ENCODE data around the gene SLIT3.

SLIT3 gene

DNA sequence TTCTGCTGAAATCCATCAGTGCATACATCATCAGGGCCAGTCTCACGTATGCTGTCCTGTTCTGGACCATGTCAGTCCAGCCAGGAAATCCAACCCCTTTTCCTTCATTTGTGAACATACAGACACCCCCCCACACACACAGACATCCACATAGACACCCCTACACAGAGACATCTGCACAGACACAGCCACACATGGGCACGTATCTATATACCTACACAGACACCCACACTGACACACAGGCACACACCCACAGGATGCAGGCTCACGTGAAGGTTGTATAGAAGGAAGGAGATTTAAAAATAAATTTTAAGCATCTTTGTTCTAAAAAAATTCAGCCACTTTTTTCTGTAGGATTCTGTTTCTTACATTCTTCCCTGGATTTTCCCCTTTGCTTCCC, 325.6 kb downstream of the SLIT3 start:
- DNase-seq (ENCODE audit: low read depth in 1 of 2, low spot score in 1 of 2) = no peak

DNA sequence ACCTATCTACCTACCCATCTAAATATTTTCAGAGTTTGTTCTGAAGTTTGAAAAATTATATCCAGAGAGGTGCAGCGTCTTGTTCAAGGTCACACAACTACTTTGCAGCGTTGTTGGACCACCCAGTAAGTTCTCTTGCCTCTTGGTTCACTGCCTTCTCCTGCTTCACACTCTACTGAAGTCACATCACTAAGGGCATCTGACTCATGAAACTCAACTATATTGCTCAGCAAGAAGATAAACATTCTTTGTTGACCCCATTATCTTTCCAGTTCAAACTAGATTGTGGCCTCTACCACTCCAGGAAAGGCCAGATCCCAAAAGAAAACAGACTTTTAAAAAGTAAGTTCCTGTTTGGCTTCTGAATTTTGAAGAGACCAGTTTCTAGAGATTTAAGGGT, 326.9 kb downstream of the SLIT3 start:
- DNase-seq (ENCODE audit: low read depth in 1 of 2, low spot score in 1 of 2) = no peak

DNA sequence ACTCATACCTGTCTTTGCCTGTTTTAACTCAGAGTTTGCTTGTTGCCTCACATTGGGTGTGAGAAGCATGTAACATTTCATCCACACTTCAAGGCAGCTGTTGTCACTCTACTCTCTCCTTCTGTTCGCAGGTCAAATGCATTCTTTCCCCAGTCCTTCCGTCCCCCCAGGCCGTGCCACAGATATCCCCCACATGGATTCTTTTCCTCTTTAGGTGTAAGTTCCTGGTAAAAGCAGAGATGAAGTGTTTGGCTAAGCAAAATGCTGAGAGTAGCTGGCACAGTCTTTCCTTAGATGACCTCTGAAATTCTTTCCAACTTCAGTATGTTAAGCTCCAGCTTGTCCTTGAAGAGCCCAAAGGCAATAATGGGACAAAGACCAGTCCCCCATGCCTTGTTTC, 328.2 kb downstream of the SLIT3 start:
- DNase-seq (ENCODE audit: low read depth in 1 of 2, low spot score in 1 of 2) = no peak

DNA sequence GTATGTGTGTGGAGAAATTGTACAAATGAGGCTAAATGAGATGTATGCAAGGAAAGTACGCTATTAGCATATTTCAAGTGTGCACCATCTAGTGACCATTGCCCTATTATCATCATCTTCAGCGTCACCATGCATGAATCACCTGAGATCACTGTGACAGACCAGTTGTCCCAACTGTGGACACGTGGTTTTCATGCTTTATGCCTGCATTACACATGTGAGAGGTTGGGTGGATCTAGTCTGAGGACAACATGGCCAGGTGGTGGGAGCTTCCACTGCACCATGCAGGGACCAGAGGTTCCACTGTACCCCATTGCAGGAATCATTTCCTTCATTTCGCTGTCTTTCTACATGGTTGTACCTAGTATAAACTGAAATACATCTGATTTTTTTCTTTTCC, 329.8 kb downstream of the SLIT3 start:
- DNase-seq (ENCODE audit: low read depth in 1 of 2, low spot score in 1 of 2) = no peak

DNA sequence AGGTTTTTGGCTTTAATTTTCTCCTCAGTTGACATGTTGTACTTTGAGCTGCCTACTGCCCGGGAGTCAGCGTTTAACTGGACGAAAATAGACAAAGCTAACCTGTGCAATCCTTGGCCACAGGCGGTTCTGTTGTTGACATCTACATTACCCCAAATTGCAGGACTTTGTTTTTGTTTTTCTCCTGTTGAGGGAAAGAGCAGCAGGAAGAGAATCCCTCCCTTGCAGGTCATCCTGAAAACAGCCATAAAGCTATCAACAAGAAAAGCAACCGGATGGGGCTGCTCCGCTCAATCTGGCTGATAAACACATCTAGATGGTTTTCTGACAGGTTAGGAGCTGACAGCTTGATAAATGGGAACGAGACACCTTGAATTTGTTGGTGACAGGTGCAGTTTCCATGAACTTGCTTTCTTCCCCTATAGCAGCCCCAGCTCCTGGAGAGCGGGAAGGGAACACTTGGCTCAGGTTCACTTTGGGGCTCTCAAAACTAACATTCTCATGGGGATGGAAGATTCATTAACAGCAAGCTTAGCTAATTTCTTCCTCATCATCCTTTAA, 331.5 kb downstream of the SLIT3 start:
- DNase-seq (ENCODE audit: low read depth in 1 of 2, low spot score in 1 of 2) = no peak

DNA sequence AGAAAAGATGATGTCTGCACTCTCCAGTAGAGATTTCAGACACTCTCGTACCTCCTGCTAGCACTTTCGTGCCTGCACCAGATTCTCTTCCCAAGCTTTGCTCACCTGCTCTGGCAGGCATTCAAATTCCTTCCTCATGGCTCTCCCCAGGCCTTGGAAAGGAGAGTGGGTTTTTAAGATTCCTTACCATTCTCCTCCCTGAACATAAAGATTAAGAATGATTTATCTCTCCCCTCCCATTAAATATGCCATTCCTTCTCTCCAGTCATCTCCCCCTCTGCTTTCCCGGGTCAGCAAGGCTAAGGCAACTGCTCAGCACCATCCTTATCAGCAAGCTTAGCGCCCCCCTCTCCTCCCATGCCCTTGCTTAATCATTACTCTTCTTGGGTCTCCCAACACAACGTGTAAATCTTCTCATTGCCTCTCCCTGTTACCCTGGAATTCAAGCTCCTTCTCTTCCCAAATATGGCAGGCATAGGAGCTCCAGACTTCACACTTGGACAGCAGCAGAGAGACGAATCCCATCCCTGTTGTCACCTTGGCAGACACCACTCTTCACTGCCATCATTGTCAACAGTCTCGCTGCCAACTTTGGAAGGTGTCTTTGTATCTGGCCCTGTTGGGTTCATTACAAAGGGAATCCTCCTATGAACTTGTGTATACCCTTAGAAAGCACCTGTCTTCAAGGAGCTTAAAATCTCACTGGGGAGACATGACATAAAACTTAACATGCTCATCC, 332.9 kb downstream of the SLIT3 start:
- DNase-seq (ENCODE audit: low read depth in 1 of 2, low spot score in 1 of 2) = no peak

DNA sequence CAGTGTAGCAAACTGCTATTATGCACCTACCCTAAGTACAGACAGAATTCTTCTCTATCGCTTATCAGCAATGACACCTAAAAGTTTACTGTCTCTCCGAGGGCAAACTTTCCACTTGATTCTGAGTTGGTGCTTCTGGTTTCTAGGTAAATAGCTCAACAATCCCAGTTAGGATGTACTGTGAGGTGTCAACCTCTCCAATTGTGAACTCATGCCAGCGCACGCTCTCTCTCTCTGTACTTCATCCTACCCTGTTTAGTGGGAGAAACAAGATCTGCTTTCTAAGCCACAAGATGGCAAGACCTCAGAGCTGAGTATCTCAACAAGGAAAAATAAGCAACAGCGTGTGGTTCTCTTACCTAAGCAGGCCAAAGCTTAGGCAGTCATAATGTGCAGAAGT, 335.3 kb downstream of the SLIT3 start:
- no peak for DNase-seq (ENCODE audit: low read depth in 1 of 2, low spot score in 1 of 2)

DNA sequence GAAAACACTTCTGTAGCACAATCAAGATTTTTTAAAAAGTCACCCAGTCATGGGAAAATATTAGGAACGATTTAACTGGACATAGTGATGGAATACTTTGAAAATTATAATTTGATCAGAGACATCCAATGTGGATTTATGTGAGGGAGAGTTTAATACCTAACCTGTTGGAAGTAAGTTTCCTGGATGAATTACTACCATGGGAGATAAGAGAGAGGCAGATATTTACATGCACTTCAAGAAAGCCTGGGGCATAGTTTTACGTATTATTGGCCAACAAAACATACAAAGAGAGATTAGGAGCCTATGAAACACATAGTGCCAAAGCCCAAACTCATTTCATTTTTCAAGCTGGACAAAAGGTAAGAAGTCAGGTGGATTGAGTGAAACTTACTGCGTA, 336.8 kb downstream of the SLIT3 start:
- no peak for DNase-seq (ENCODE audit: low read depth in 1 of 2, low spot score in 1 of 2)

DNA sequence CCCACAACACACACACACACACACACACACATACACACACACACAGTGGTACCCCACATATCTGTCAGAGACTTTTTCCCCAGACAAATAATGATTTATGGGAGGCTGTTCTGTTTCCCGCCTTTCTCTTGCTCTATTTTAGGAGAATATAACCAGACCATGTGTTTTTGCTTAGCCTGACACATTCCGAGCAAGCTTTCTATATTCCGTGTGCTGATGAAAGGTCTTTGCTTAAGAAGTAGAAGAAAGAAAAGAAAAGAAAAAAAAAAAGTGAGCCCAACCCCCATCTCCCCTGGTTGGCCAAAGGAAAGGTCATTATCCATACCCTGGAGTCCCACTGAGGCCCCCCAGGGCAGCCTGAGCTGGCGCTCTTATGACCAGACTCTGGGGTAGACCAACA, 338.6 kb downstream of the SLIT3 start:
- no peak for DNase-seq (ENCODE audit: low read depth in 1 of 2, low spot score in 1 of 2)

DNA sequence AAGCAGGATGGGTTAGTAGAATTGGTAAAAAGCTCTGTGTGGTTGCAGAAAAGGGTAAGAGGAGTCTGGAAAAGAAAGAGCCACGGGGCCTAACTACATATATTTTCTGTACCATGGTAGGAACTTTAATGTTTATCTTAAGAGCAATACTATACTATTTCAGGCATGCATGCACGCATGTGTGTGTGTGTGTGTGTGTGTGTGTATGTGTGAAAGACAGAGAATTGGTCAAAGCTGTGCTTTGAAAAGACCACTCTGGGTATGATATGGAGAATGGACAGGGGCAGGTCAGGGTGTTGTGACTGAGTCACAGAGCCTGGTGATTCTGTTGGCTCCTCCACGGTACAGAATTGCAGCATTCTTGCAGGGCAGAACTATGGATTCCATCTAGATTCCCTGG, 339.3 kb downstream of the SLIT3 start:
- DNase-seq (ENCODE audit: low read depth in 1 of 2, low spot score in 1 of 2) = no peak

DNA sequence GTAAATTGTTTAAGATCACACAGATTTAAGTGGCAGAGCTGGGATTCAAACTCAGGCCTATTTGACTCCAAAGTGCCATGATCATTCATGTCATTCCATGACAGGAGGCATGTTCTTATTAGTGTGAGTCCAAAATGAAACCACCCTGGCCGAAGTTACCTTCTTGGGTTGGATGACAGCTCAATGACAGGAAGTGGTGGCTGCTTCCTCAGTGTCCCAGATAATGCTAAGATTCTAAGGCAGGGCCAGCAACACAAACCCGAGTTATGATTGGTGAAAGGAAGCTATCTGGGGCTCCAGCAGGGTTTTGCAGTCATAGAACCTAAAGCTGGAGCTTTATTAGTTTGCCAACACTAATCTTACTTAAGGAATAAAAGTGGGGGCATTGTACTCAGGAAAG, 340.4 kb downstream of the SLIT3 start:
- DNase-seq (ENCODE audit: low read depth in 1 of 2, low spot score in 1 of 2) = no peak

DNA sequence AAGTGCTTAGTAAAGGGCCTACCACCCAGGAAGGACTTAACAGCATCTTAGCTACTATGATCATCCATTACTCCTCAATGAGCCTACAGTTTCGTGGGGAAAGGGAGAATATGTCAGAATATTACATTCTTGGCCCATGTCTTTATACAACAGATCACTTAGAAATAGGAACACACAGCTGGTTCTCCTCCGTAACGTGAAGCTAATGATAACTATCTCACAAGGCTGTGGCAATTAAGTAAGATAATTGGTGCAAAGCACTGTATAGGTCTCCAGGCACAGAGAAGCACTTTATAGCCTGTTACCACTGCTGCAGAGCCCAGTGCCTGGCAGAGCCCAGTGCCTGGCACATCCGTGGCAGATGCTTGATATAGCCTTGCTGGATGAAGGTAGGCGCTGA, 347.6 kb downstream of the SLIT3 start:
- no peak for DNase-seq (ENCODE audit: low read depth in 1 of 2, low spot score in 1 of 2)

DNA sequence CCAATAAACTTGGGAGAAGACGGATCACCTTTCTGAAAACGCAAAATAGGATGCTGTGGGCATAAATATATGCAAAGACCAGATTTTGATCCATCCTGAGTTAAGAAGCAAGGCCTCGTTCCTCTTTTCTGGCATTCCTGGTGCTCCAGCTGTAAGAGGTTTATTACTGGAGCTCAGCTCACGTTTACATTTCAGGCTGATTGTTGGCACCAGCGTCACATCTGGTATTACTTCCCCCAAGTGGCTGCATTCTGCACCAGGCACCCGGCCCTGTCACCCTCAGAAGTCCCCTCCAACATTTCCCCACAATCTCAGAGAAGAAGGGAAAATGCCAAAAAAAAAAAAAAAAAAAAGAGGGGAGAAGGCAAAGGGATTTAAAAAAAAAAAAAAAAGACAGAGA, 348.7 kb downstream of the SLIT3 start:
- no peak for DNase-seq (ENCODE audit: low read depth in 1 of 2, low spot score in 1 of 2)

DNA sequence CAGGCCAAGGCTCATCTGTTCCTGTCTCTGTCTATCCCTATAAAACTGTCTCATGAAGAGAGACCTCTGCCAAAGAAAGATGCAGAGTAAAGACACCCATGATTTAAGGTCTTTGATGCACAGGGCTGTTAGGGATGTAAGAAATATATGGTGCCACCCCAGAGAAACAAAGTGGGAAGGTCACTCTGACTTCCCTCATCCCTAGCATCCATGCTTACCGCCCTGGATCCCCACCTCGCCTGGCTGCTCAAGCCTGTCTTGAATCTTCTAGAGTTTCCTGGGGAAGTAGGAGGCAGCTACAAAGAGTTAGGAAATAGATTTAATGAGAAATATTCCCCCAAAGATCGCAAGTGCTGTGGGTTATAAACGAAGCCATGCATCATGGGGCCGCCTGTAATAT, 349.2 kb downstream of the SLIT3 start:
- no peak for DNase-seq (ENCODE audit: low read depth in 1 of 2, low spot score in 1 of 2)

DNA sequence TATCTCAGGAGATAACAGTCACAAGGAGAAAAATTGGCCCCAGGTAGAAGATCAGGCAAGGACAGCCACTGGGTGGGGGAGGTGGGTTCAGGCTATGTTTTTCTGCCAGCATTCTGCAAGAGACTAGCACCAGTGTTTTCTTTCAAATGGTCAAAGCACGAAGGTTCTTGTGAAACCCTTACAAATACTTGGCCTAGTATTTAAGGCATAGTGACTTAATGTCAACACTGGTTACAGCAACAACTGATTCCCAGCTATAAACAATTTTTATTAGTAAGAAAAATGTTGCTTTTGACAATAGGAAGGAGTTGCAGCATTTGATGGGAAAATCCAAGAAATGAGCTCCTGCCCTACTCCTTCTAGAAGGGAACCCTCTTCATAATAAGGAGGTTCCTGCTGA, 349.6 kb downstream of the SLIT3 start:
- DNase-seq (ENCODE audit: low read depth in 1 of 2, low spot score in 1 of 2) = no peak

DNA sequence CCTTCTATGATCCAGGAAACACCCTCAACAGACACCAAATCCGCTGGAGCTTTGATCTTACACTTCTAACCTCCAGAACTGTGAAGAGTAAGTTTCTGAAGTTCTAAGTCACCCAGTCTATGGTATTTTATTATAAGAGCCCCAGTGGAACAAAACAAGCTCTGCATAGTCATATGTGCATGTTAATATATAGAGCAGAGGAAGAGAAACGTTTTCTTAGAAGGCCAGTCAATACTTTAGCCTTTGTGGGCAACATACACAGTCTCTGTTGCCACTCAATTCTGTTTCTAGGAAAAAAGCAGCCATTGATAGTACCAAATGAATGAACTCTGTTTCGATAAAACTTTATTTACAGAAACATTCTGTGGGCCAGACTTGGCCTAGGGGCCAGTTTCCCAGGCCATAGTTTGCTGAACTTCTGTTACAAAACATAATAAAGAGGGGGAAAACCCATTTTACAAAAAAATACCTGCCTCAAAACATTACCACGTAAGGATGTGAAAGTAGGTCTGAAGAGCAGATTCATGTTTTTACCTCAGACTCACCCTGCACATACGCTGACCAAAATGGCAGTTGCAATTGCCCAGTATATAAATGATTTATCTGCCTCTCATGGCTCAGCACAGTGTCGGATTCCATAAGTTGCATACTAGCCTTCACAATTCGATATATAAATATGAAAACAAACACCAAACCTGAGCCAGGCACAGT, 350.5 kb downstream of the SLIT3 start:
- no peak for DNase-seq (ENCODE audit: low read depth in 1 of 2, low spot score in 1 of 2)

DNA sequence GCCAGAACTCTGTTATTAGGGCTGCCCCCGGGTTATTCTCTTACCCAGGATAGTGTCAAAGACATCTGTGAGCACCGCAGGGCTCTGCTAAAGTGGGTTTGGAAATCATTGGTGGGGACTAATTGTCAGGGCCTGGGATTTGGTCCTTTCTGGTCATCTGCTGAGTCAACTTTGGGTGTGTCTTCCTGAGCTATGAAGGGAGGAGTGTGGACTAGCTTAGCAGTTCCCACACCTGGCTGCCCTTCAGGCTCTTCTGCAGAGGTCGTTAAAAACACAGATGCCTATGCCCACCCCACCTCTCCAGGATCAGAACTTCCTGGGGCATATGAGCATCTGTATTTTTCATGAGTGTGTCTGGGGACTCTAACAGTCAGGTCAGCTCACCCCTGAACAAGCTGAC, 352.2 kb downstream of the SLIT3 start:
- no peak for DNase-seq (ENCODE audit: low read depth in 1 of 2, low spot score in 1 of 2)

DNA sequence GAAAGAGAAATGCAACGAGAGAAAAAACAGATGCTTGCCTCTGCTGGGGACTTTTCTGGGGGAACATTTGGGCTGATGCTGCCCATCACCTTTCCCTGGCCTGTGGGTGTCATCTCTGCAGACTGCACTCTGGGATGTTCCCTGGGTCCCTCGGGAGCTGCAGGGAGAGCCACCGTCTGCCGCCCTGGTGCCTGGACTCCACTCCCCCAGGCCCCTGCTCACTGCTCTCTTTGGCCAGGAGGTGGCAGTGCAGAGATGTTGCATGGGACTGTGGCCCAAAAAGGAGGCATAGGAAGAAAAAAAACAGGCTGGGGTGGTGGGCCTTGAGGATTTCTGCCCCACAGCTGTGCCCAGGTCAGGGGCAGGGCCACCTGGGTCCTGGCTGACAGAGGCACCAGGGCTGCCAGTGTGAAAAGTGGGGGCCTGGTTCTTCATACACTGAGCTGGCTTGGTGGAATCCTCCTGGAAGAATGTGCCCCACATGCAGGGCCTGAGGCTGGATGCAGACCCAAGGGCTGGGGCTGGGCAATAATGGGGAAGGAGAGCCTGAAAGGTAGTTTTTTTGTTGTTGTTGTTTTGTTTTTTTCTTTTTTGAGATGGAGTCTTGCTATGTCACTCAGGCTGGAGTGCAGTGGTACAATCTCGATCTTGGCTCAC, 353.6 kb downstream of the SLIT3 start:
- no peak for DNase-seq (ENCODE audit: low read depth in 1 of 2, low spot score in 1 of 2)

DNA sequence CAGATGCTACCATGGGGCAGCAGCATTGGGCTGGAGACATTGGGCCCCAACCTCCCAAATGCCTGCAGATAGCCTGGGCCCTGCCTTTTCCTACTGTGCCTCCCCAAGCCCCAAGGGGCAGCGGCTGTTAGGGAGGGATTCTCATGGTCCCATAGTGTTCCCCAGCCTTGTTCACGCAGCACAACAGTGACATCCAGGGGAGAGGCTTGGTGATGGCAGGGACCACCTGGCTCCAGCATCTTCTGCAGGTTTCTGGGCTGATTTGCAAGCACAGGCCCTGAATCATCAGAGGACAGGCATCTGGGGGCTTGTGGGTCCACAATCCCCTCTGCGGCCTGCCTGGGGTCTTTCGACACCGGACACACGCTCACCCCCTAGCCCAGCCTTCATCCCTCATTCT, 354.6 kb downstream of the SLIT3 start:
- DNase-seq (ENCODE audit: low read depth in 1 of 2, low spot score in 1 of 2) = no peak

DNA sequence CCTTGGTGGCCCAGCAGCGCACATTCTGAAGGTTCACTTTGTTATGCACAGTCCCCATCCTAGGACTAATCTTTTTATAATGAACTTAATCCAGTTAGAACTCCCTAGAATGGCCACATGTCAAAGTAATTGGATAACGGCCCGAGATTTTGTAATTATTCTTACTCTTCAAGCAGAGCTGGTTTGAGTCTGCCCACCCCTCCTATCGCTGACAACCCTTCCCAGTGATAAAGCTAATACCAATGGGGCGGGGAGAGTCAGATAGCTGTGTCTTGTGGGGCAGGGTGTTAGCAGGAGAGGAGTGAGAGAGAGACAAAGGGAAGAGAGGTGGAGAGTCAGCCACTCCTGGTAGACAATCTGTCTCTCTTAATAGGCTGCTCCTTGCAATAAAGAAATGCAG, 356.9 kb downstream of the SLIT3 start:
- no peak for DNase-seq (ENCODE audit: low read depth in 1 of 2, low spot score in 1 of 2)

DNA sequence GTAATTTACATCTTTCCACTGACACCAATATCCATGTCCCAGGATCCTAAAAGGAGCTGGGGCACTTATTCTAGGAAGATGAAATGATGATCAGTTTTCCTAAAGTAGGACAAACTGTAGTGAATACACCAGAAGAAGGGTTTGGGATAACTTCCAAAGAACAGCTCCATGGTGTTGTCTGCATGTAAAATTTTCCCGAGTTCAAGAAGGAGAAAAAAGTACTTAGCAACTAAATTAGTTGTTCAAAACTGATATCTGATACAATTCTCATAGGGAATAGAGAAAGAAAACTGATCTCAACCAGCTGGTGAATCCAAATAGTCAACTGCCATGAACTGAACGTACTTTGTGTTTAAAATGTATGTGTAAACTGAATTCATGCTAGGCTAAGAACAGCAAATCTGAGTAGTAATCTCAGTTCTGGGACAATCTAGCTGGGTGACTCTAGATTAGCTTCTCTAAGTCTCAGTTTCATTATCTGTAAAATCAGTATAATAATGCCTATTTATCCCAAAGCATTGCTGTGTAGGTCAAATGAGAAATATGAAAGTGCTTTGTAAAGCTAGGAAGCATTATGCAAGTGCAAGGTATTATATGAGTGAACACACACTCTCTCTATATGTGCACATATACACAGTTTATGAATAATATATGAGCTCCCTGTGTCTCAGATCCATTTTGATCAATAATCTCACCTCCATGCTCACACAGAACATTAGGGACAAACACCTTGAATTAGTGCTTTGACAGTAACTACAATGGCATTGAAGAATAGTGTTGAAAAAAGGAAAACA, 357.7 kb downstream of the SLIT3 start:
- DNase-seq (ENCODE audit: low read depth in 1 of 2, low spot score in 1 of 2) = no peak

Measured in activated T-helper 1 cell treated with anti-CD3 and anti-CD28 coated beads, Interleukin-2, amount 50 U/mL, for 16 hours (primary cell).